HG02678 (cell line): ENCODE data around the gene FLT3LG.
A peak's percentile ranks its signal among the peaks of the same experiment; 100 is the strongest.

Source experiments
- ATAC-seq: cut with Tn5 transposase; IDR thresholded peaks from one replicate; pipeline ENCODE4 v1.9.1; 2021; ENCODE audit warnings: mild to moderate bottlenecking, moderate library complexity; ENCODE audit not compliant: unreplicated experiment

The FLT3LG gene, protein sequence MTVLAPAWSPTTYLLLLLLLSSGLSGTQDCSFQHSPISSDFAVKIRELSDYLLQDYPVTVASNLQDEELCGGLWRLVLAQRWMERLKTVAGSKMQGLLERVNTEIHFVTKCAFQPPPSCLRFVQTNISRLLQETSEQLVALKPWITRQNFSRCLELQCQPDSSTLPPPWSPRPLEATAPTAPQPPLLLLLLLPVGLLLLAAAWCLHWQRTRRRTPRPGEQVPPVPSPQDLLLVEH

DNA sequence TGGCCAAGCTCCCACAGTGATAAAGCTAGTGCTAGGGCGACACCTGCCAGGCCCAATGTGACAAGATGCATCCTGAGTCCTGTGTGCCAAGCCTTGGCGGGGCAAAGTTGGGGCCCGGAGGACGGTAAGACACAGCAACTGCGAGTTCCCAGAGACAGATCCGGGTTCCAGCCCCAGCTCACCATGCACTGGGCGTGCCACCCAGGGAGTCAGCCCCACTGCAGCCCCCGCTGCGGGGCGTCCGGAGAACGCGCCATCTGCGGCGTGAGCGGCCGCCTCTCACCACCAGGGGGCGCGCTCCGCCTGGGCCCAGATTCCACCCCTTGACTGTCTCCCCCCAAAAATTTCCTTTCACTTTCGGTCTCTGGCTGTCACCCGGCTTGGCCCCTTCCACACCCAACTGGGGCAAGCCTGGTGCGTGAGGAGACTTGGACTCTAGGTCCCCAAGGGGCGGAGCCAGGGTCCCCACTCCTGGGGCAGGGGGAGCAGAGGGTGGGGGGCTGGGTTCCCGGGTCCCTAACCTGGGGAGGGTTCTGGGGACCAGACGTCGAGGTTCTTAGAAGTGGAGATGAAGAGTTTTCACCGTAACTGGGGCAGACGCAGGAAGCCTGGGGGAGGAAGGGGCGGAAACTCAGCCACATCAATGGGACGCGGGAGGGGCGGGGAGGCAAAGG is at the start of gene FLT3LG:
Gene FLT3LG (plus strand): TSS at position 348 of the 674 bp plus-strand sequence. CDS start 425 bp downstream, outside the sequence.
- ATAC-seq = peak; percentile 62

DNA sequence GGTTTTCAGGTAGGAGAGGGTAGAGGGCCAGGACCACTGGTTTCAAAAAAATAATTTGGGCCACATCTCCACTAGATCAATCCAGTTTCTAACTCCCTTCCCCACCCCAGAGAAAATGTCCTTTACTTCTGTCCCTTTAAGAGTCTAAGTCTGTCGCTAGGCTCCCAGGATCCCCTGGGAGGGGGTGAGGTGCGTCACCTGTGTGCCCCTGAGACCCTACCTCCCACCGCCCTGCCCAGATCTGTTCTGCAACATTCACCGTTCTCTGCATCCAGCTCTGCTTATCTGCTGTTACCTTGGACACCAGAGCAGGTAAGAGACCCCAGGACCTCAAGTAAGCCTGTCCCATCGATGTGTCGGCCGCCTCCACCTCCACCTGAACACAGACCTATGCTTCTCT is 48.8 kb upstream of the FLT3LG start, which contains the start of gene GFY:
Gene GFY (plus strand): TSS at position 211 of the 400 bp plus-strand sequence. CDS start 1,043 bp downstream, outside the sequence.
- ATAC-seq = no peak

DNA sequence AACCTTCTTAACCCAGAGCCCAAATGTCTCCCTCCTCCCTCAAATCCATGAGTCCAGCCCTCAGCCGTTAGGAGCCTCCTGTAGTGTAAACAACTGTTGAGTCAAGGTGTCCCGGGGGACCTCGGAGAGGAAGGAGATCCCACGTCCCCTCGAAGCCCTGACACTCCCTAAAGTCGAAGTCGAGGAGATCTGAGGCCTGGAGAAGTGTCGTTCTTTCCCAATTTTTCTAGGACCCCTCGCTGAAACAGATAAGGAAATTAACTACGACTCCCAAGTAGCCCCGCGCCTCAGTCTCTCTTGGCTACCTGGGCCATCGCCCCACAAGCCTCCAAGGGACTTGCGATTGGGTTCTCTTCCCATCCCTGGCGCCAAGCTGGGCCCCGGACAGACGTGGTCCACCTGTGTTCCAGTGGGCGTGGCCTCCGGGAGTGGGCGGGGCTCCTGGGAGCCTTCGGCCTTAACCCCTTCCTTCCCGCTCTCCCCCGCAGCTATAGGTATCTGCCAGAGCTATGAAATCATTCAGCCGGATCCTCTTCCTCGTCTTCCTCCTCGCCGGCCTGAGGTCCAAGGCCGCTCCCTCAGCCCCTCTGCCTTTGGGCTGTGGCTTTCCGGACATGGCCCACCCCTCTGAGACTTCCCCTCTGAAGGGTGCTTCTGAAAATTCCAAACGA is 48.0 kb upstream of the FLT3LG start:
- no peak for ATAC-seq

DNA sequence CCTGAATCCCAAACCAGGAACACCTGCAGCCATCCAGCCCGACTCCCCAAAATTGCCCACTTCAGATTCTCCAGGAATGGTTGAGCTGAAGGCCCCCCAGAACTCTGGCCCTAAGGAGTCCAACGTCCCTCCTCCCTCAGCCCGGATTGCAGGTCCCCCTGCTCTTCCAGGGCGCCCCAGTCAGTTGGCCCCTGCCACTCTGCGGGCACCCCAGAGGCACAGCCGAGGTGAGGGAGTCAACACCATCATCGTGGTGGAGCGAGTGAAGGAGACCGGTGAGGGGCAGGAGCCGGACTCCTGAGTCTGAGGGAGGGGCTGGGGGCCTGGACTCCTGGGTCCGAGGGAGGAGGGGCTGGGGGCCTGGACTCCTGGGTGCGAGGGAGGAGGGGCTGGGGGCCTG is 46.7 kb upstream of the FLT3LG start:
- ATAC-seq = no peak

DNA sequence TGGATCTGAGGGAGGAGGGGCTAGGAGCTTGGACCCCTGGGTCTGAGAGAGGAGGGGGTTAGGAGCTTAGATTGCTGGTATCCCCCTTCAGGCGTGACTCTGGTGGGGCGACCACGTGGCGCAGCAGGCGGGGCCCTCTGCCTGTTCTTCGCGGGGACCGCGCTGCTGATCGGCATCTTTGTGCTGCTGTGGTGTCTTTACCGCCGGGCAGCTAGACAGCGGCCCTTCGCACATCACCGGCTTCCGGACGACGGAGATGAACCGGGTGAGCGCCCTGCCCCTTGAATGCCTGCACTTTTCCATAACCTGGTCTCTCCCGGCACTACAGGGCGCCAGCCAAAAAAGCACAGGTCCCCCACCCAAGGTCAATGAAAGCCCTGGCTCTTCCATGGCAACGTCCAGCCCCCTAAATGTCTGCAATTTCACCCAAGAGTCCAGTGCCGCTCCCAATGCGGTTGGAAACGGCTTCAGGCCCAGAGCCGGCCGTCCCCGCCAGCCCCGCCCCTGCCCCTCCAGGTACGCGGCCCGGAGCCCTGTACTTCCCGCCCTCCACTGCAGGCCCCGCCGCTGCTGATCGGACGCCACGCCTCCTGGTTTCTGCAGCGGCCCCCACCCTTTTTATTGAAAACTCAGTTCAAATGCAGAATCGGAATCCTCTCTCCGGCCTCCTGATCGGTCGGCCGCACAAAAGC is 46.0 kb upstream of the FLT3LG start:
- ATAC-seq = no peak

DNA sequence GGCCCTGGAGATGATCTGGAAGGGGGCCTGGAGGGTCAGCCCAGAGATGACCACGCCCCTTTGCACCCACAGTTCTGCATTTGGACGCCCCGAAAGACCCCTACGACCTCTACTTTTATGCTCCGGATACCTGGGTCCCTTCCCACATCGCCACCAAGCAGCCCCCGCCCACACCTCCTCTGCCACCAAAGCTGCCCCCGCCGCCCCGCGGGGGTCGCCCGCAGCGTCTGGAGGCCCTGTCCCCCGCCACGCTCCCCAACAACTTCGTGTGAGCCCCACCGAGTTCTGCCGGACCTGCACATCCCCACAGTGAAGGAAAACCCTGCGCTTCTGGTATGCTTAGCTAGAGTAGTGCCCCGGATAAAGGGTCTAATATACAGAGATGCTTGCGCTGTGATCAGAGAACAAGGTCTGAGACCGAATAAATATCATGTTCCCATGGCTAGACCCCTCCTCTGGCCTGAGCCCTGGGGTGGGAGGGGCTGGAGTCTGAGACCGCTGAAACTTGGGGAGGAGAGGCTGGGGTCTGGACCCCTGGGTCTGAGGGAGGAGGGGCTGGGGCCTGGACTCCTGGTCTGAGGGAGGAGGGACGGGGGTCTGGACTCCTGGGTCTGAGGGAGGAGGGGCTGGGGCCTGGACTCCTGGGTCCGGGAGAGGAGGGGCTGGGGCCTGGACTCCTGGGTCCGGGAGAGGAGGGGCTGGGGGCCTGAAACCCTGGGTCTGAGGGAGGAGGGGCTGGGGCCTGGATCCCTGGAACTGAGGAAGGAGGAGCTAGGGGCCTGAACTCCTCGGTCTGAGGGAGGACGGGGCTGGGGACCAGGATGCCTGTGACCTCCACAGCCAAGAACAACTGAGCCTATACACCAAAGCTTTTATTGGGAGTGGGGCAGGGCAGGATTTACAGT is 45.2 kb upstream of the FLT3LG start:
- ATAC-seq = no peak

DNA sequence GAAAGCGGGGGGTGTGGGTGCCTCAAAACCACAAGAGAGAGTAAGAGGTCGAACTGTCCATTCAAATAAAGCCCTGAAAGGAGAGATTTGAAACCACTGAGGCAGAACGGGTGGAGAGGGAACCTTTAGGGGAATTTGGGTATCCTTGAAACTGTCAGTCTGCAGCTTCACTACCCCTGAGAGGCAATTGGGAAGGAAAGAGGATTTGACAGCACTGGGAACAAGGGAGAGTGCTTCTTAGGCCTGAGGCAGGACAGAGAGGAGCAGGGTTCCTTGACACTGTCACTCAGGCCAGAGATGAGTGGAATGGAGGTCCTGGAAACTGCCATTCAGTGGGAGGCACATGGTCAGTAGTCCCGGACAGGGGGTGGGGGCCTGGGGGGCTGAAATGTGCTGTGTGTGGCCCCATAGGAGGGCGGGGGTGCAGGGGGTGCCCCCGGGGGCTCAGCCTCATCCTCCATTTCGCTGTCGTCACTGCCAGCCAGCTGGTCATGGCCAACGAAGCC is 43.8 kb upstream of the FLT3LG start:
- ATAC-seq = no peak

DNA sequence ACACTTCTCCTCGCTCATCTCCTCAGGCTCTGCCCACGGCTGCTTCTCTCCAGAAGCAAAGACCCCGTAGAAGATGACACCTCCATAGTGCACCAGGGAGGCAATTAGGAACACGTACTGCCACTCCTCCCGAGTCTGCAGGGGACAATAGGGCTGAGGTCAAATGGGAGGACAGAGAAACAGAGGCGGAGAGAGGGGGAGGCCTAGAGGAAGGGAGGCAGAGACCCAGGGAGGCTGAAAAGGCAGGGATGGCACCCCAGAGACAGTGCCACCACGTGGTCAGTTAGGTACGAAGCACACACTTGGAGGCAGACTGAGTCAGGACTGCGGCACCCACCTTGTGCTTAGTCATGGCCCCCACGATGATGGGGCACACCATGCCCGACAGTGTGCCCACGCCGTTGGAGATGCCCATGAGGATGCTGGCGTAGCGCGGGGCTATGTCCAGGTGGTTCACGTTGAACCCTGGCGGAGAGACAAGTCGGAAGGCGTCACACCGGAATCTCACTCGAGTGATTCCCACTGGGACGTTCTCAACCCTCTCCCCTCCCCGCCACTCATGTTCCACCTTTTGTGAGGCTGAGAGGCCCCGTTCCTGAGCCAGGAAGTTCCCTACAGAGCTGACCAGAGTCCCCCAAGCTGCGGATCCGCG is 43.2 kb upstream of the FLT3LG start:
- ATAC-seq = no peak

DNA sequence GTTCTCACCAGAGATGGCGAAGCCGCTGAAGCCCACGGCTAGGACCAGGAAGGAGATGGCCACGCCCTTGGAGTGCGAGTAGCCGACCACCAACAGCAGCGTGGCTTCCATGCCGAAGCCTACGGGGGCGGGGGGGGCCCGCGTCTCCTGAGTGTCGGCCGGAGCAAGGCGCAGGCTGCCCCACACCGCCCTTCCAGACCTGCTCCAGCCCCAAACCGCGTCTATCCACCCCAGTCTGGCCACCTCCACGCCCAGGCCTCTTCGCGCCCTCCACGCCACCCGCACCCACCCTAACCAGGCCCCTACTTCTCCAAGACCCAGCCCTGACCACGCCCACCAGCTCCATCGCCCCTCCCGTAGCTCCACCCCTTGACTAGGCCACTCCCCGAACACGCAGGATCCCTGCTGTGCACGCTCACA is 42.7 kb upstream of the FLT3LG start:
- no peak for ATAC-seq

DNA sequence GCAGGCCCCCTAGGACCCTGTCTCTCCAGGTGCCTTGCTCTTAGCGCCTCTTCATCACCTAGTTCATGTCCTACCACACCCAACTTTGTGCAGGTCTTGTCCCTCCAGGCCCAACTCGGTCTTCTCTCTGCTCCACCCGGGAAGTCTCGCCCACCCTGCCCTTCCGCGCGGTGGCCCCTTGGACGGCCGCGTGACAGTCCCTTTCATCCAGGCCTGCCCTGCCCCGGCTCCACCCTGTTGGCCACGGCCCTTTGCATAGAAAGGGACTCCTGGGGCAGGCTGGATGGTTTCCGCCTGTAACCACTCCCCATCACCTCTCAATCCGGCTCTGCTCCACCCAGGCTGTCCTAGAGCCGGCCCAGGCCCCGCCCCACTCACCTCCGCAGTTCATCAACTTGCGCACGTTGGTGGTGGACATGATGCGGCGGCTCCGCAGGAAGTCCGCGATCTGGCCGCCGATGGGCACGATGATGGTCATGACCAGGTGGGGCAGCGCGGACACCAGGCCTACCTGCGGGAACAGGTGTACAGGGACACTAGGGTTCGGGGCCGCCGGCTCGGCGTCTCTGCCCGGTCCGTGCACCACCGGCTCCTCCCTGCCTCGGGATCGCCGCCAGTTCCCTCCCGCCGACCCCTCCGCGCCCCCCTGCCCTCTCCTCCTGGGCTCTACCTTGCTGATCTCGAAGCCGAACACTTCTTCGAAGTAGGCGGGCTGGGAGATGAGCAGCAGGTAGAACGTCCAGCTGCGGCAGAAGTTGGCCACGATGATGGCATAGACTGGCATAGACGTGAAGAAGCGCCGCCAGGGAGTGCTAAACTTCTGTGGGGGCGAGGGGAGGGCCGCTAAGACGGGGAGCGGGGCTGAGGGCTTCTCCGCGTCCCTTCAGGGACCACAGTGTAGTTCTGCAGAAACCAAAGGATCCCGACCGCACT is 41.6 kb upstream of the FLT3LG start:
- ATAC-seq = no peak

DNA sequence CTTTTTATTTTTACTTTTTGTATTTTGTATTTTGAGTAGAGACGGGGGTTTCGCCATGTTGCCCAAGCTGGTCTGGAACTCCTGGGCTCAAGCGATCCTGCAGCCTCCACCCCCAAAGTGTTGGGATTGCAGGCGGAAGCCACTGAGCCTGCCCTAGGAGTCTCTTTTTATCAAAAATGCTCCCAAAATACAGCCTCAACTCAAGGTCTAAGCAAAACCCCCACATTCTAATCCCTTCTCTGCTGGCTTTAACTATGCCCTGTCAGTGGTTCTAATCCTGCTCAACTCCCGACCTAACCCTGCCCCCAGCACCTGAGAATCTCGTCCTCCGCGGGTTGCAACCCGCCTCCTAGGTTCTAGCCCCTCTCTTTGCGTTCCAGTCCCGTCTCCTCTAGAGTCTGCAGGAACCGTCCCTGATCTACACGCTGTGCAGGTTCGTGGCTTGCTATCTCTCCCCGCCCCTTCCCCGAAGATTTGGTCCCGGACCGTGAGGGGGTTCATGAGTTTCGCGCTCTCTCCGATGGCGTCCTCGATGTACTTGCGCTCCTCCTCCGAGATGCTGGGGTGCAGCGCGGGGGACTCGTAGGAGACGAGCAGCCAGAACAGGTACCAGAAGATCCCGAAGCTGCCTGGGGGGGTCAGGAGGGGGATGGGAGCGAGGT is 40.6 kb upstream of the FLT3LG start:
- no peak for ATAC-seq

DNA sequence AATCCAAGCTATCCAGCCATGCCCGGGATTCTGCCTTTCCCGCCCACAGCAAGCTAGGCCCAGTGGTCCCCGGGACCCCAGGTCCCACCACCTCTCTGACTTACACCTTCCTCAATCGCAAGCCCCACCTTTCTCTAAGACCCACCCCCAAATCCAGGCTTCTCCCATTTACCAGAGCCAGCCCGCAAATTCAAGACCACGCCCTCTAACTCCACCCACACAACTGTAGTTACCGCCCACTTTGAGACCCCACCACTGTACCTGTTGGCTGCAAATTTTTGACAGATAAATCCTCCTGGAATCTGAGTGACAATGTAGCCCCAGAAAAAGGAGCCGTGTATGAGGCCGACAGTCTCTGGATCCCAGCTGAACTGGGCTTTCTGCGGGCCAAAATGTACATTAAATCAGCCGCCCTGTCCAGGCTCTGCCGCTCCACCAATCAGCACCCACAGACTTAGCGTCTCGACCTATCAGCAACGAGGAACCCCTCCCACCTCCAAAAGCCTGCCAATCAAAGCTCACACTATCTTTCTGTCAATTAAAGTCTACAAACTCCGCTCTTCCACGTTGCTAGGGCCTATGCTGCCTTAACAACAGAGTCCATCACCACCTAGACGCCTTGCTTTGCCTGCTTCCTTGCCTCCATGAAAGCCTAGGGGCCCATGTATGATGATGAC is 39.0 kb upstream of the FLT3LG start:
- ATAC-seq = no peak

DNA sequence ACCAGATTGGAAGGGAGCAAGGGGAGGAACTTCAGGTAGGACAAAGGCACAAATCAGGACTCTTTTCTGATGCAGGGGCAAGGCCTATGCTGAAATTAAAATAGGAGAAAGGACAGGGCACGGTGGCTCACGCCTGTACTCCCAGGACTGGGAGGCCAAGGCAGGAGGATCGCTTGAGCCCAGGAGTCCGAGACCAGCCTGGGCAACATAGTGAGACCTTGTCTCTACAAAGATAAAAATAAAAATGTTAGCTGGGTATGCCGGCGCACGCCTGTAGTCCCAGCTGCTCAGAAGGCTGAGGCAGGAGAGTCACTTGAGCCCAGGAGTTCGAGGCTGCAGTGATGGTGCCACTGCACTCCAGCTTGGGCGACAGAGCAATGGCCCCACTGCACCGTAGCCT is 38.3 kb upstream of the FLT3LG start:
- no peak for ATAC-seq

DNA sequence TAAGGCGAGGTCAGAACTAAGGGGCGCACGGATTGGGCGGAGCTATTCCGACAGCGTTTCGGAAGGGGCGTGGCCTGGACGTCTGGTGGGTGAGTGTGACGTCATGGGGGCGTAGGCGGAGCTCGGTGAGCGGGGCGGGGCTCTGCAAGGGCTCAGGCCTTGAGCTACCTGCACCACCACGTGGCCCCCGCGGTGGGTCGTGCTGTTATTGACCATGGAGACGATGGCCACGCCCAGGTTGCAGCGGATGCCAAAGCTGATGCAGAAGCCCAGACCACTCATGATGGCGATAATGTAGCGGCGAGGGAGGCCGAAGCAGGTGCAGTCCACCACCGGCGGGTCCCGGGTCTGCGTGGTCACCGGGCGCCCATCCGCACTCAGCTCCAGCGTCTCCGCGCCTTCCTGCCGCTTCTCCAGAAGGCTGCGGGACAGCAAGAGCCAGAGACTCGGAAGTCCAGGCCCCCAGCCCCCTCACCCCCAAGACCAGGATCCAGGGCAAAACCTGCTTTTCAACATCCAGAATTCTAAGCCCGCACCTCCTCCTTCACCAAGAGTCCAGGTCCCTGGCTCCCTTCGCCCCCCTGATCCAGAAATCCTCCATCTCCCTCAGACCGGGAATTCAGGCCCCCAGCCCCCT is 37.5 kb upstream of the FLT3LG start:
- ATAC-seq = no peak

DNA sequence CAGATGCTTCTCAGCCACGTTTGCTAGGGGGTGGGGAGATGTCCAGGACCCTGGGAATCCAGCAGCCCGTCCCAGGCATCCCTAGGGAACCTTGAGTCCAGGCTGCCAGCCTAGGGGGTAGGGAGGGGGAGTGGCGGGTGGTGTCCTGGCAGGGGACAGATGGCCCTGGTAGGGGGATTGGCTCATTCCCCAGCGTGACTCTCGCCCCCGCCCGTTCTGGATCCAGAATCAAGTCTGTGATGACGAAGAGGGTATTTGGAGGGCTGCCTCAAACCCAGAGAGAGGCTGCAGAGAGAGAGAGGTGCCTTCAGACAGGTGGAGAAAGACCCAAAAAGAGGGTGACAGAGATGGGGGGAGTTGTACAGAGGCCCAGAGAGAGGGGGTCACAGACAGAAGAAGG is 36.8 kb upstream of the FLT3LG start:
- ATAC-seq = no peak

DNA sequence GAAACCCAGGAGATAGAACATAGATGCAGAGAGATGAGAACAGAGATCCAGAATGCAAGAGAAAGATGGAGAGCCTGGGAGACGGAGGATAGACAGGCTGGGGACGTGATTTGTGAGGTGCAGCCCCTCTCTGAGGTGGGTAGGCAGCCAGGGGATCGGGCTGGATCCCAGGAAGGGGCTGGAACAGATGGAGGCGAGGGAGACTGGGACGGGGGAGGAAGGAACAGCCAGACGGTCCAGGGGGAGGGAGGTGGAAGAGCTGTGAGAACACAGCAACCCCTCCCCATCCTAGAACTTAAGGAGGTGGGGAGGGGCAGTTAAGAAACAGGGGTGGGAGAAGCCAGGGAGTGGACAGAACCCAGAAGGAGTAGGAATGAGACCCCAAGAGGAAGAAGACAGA is 35.8 kb upstream of the FLT3LG start:
- ATAC-seq = no peak

DNA sequence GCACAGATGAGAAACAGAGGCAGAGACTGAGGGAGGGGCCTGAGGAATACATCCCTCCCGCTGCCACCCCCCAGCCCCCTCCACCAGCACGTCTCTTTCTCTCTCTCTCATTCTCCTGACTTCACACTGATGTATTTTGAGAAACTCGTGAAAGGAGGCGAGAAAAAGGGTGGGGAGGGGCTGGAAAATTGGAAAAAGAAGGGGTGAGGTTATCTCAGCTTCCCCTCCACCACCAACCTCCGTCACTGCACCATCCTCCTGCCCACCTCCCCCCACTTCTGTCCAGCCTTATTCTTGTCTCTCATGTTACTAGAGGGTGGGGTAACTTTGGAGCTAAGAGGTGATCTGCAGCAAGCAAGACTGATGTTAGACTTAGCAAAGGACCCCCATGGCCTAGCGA is 34.2 kb upstream of the FLT3LG start:
- no peak for ATAC-seq
